Measurements from ENCODE around the gene EMC10.
"Not testable (repeated sequence)": the region's sequence is repeated elsewhere in the genome, so short reads cannot be mapped to it uniquely, and the experiment has no call there.

Gene EMC10

GRCh38 chr19:50516964-50517703 is 40.8 kb downstream of the EMC10 start:
- no peak for DNase-seq

GRCh38 chr19:50517704-50518075 is 41.4 kb downstream of the EMC10 start:
- DNase-seq = no peak

GRCh38 chr19:50518091-50519005 is 42.0 kb downstream of the EMC10 start:
- DNase-seq = no peak

- no peak for DNase-seq
Observed at GRCh38 chr19:50519006-50519575, 42.8 kb downstream of the EMC10 start.

GRCh38 chr19:50520822-50521465 is 44.6 kb downstream of the EMC10 start:
- no peak for DNase-seq

GRCh38 chr19:50522881-50523280 is 46.6 kb downstream of the EMC10 start:
- DNase-seq = no peak

- not testable (repeated sequence) for DNase-seq
Observed at GRCh38 chr19:50528052-50528451, 51.7 kb downstream of the EMC10 start.

- DNase-seq = no peak
Observed at GRCh38 chr19:50531171-50531612, 54.9 kb downstream of the EMC10 start.

GRCh38 chr19:50532952-50533351 is 56.6 kb downstream of the EMC10 start:
- DNase-seq = no peak

GRCh38 chr19:50534478-50534877 is 58.2 kb downstream of the EMC10 start:
- DNase-seq = no peak

GRCh38 chr19:50535672-50536187 is 59.4 kb downstream of the EMC10 start:
- DNase-seq = no peak

- no peak for DNase-seq
Observed at GRCh38 chr19:50536662-50537305, 60.5 kb downstream of the EMC10 start.

GRCh38 chr19:50537306-50537685 is 61.0 kb downstream of the EMC10 start:
- no peak for DNase-seq

GRCh38 chr19:50537769-50538230 is 61.5 kb downstream of the EMC10 start:
- DNase-seq = peak; percentile 29

All from NK-92 treated with Interleukin-12 subunit alpha and Interleukin-12 subunit beta, amount 100 ng/mL, for 24 hours (cell line).